H9 (cell line): ENCODE results near the gene SECTM1. TPM values are rescaled to one million over a fixed set of nuclear protein-coding genes. Genes with fewer than 3 reads are reported as not detected.

Experiments used
- DNase-seq: peaks from one replicate; pipeline ENCODE4 v3.0.0-alpha.2; 2017
- H2AFZ ChIP-seq: one replicate; pipeline ENCODE4 v1.6.1; 2013; ENCODE audit warnings: mild to moderate bottlenecking, low read length, control low read depth, moderate library complexity
- H2AK5ac ChIP-seq: 2 replicates; pipeline ENCODE4 v1.6.1; 2013; ENCODE audit warnings: low read length, control low read depth, mixed read lengths; ENCODE audit not compliant: insufficient read length
- H2BK120ac ChIP-seq: one replicate; pipeline ENCODE4 v1.6.1; 2013; ENCODE audit warnings: low read depth, mild to moderate bottlenecking, low read length, control low read depth, inconsistent platforms; ENCODE audit not compliant: poor library complexity, severe bottlenecking
- H2BK12ac ChIP-seq: 2 replicates; pipeline ENCODE4 v1.6.1; 2013; ENCODE audit warnings: low read length, control low read depth, mixed read lengths, low read depth; ENCODE audit not compliant: insufficient read length
- H2BK15ac ChIP-seq: 2 replicates; pipeline ENCODE4 v1.6.1; 2013; ENCODE audit warnings: low read depth, low read length, control low read depth
- H2BK20ac ChIP-seq: one replicate; pipeline ENCODE4 v1.6.1; 2013; ENCODE audit warnings: low read depth, mild to moderate bottlenecking, low read length, control low read depth, inconsistent platforms; ENCODE audit not compliant: poor library complexity, severe bottlenecking
- H2BK5ac ChIP-seq: 2 replicates; pipeline ENCODE4 v1.6.1; 2013; ENCODE audit warnings: low read length, control low read depth, mixed read lengths; ENCODE audit not compliant: insufficient read length
- H3K14ac ChIP-seq: 2 replicates; pipeline ENCODE4 v1.6.1; 2013; ENCODE audit warnings: low read length, control low read depth; ENCODE audit not compliant: insufficient read depth
- H3K18ac ChIP-seq: 2 replicates; pipeline ENCODE4 v1.6.1; 2013; ENCODE audit warnings: low read depth, mild to moderate bottlenecking, mixed read lengths, low read length, control low read depth; ENCODE audit not compliant: insufficient read length
- H3K23ac ChIP-seq: 2 replicates; pipeline ENCODE4 v1.6.1; 2013; ENCODE audit warnings: low read length, control low read depth, mixed read lengths, low read depth; ENCODE audit not compliant: insufficient read length
- H3K23me2 ChIP-seq: 2 replicates; pipeline ENCODE4 v1.6.1; 2013; ENCODE audit warnings: low read depth, mild to moderate bottlenecking, mixed read lengths, low read length, control low read depth; ENCODE audit not compliant: insufficient read length, poor library complexity, severe bottlenecking
- H3K27ac ChIP-seq: 2 replicates; pipeline ENCODE4 v1.5.1; 2013; ENCODE audit warnings: low read length, control low read depth, mixed read lengths, low read depth; ENCODE audit not compliant: insufficient read length
- H3K27me3 ChIP-seq: 2 replicates; pipeline ENCODE4 v1.6.1; 2013; ENCODE audit warnings: low read length, control low read depth, inconsistent platforms; ENCODE audit not compliant: insufficient read depth
- H3K4ac ChIP-seq: 2 replicates; pipeline ENCODE4 v1.6.1; 2013; ENCODE audit warnings: low read depth, mild to moderate bottlenecking, control low read depth, inconsistent platforms, low read length, moderate library complexity
- H3K4me1 ChIP-seq: 2 replicates; pipeline ENCODE4 v1.6.1; 2013; ENCODE audit warnings: low read length, control low read depth, inconsistent platforms; ENCODE audit not compliant: insufficient read depth
- H3K4me2 ChIP-seq: 2 replicates; pipeline ENCODE4 v1.6.1; 2013; ENCODE audit warnings: low read length, control low read depth, mixed read lengths; ENCODE audit not compliant: insufficient read length, insufficient read depth
- H3K56ac ChIP-seq: 2 replicates; pipeline ENCODE4 v1.6.1; 2013; ENCODE audit warnings: low read depth, mild to moderate bottlenecking, mixed read lengths, low read length, control low read depth; ENCODE audit not compliant: insufficient read length
- H3K79me1 ChIP-seq: 2 replicates; pipeline ENCODE4 v1.6.1; 2013; ENCODE audit warnings: low read depth, mild to moderate bottlenecking, moderate library complexity, low read length, control low read depth, inconsistent platforms; ENCODE audit not compliant: insufficient read depth, poor library complexity, severe bottlenecking
- H3K79me2 ChIP-seq: 2 replicates; pipeline ENCODE4 v1.6.1; 2013; ENCODE audit warnings: low read length, control low read depth, inconsistent platforms; ENCODE audit not compliant: insufficient read depth
- H3K9ac ChIP-seq: 2 replicates; pipeline ENCODE4 v1.6.1; 2013; ENCODE audit warnings: low read length, control low read depth, mixed read lengths; ENCODE audit not compliant: insufficient read length; ENCODE audit errors: extremely low read depth
- H3K9me3 ChIP-seq: one replicate; pipeline ENCODE4 v1.6.1; 2013; ENCODE audit warnings: low read depth, low read length, inconsistent platforms; ENCODE audit not compliant: control insufficient read depth
- H3T11ph ChIP-seq: one replicate; pipeline ENCODE4 v1.6.1; 2013; ENCODE audit warnings: mild to moderate bottlenecking, low read length, control low read depth, inconsistent platforms
- H4K20me1 ChIP-seq: one replicate; pipeline ENCODE4 v1.6.1; 2013; ENCODE audit not compliant: control insufficient read depth, insufficient read length, insufficient read depth
- H4K5ac ChIP-seq: 2 replicates; pipeline ENCODE4 v1.6.1; 2013; ENCODE audit warnings: low read depth, mild to moderate bottlenecking, mixed read lengths, low read length, control low read depth; ENCODE audit not compliant: insufficient read length
- H4K8ac ChIP-seq: replicated peaks from 2 replicates; pipeline ENCODE4 v1.6.1; 2013; ENCODE audit warnings: low read length, control low read depth, mixed read lengths, low read depth; ENCODE audit not compliant: insufficient read length
- H4K91ac ChIP-seq: 2 replicates; pipeline ENCODE4 v1.6.1; 2013; ENCODE audit warnings: low read depth, mild to moderate bottlenecking, moderate library complexity, mixed read lengths, low read length, control low read depth; ENCODE audit not compliant: insufficient read length
- H3K27ac Mint-ChIP-seq, 3 experiments: 2 replicates in 2 of 3; 3 replicates in 1 of 3; pipeline ENCODE4 v1.8.0; 2020 to 2021; ENCODE audit warnings: mixed read lengths in 3 of 3, mild to moderate bottlenecking in 1 of 3, moderate library complexity in 1 of 3
- H3K27me3 Mint-ChIP-seq: 2 replicates; pipeline ENCODE4 v1.8.0; 2021; ENCODE audit warnings: low read depth, mild to moderate bottlenecking, moderate library complexity, mixed read lengths
- H3K36me3 Mint-ChIP-seq, 3 experiments: 2 replicates in 2 of 3; 3 replicates in 1 of 3; pipeline ENCODE4 v1.8.0; 2020 to 2021; ENCODE audit warnings: low read depth in 3 of 3, mixed read lengths in 3 of 3; ENCODE audit not compliant: insufficient read depth in 1 of 3
- H3K4me1 Mint-ChIP-seq, 2 experiments: 2 replicates each; pipeline ENCODE4 v1.8.0; 2020; ENCODE audit warnings: mixed read lengths in 2 of 2
- H3K4me3 Mint-ChIP-seq, 2 experiments: 2 replicates in 1 of 2; 3 replicates in 1 of 2; pipeline ENCODE4 v1.8.0; 2020 to 2021; ENCODE audit warnings: mild to moderate bottlenecking in 2 of 2, mixed read lengths in 2 of 2, moderate library complexity in 1 of 2
- H3K9me3 Mint-ChIP-seq, 2 experiments: 2 replicates in 1 of 2; 3 replicates in 1 of 2; pipeline ENCODE4 v1.8.0; 2020; ENCODE audit warnings: mild to moderate bottlenecking in 2 of 2, mixed read lengths in 2 of 2, moderate library complexity in 1 of 2
- WGBS: extraction: QIAGEN DNeasy Blood & Tissue Kit; methylation state at CpG from one replicate; pipeline ENCODE4 v1.1.7; 2013; ENCODE audit warnings: missing lambda C conversion rate, low lambda C conversion rate, mixed read lengths; ENCODE audit not compliant: insufficient read length; ENCODE audit errors: extremely low coverage; 5-methylcytosine and 5-hydroxymethylcytosine counted together
- total RNA-seq: library from RNA; stranded (reverse); gene quantifications from 2 replicates; pipeline ENCODE4 v1.2.1, GENCODE V29; 2021
- TF ChIP-seq, protein P1 (sequence below): fragments of 200-600 bp; sonication (generic); conservative IDR thresholded peaks from 3 replicates; pipeline ENCODE4 v1.8.0; 2021; ENCODE audit warnings: antibody characterized with exemption, mild to moderate bottlenecking

SECTM1 gene
- total RNA-seq, 1 experiment from 2014 or later, result 0.28 TPM

DNA sequence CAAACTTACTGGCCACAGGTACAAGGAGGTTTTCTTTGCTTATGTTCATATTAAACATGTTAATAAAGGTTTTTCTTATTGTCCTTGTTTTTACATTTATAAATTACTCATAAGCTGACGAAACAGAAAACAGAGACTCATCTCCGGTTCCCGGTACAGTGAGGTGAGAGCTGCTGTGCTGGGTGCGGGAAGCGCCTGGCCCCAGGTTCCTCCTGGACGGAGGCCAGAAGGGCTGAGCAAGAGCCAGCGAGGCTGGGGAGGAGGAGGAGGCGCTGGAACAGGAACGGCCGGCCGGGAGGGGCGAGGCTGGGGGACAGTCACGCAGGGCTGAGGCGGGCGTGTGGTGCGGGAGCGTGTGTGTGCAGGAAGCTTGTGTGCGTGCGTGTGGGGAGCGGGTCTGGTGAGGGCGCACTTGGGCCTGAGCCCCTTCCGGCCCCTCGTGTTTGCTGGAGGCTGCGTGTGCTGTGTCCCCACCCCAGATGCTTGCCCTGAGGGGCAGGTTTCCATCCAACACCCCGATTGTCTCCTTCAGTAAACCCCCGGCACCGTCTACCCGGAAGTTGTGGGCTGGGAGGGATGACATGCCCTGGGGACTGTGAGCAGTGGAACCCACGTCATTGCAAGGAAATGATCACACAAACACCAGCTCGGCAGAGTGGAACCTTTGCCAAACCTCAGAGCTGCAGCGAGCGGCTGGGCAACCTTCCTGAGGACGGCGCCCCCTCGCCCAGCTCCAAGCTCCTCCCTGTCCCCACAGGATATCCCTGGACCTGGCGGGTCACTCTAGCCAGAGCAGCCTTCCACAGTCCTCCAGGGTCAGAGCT, 35.6 kb downstream of the SECTM1 start:
- Histone ChIP-seq H3K4me1 (no peaks in the 10 kb centered on the region; the same call in 1 of the 2 replicates), H4K20me1 (no peaks in the 10 kb centered on the region), H3K23ac (no peak overlapping the region), H3K27me3 (no peaks in the 10 kb centered on the region), H3T11ph (no peak overlapping the region), H3K4me2 (no peak overlapping the region), H2BK5ac (no peak overlapping the region), H2BK120ac (no peak overlapping the region), H3K79me1 (no peaks in the 10 kb centered on the region), H3K9me3 (no peaks in the 10 kb centered on the region), H3K14ac (no peak overlapping the region; the same call in 1 of the 2 replicates), H3K27ac (no peak overlapping the region), H2BK20ac (no peak overlapping the region), H4K5ac (no peak overlapping the region), H3K56ac (no peak overlapping the region), H4K8ac (no peak overlapping the region), H3K9ac (no peak overlapping the region), H2AFZ (no peak overlapping the region), H4K91ac (no peak overlapping the region), H3K4ac (no peak overlapping the region), H3K18ac (no peak overlapping the region), H2BK15ac (no peak overlapping the region), H2AK5ac (no peak overlapping the region), H3K79me2 (no peaks in the 10 kb centered on the region), H2BK12ac (no peak overlapping the region), H3K23me2 (peaks cover 7% of the 10 kb centered on the region)
- no peak overlapping the region for H3K27ac Mint-ChIP-seq
- TF ChIP-seq, protein P1, sequence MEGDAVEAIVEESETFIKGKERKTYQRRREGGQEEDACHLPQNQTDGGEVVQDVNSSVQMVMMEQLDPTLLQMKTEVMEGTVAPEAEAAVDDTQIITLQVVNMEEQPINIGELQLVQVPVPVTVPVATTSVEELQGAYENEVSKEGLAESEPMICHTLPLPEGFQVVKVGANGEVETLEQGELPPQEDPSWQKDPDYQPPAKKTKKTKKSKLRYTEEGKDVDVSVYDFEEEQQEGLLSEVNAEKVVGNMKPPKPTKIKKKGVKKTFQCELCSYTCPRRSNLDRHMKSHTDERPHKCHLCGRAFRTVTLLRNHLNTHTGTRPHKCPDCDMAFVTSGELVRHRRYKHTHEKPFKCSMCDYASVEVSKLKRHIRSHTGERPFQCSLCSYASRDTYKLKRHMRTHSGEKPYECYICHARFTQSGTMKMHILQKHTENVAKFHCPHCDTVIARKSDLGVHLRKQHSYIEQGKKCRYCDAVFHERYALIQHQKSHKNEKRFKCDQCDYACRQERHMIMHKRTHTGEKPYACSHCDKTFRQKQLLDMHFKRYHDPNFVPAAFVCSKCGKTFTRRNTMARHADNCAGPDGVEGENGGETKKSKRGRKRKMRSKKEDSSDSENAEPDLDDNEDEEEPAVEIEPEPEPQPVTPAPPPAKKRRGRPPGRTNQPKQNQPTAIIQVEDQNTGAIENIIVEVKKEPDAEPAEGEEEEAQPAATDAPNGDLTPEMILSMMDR, result no peak
- DNase-seq, result no peak
- H3K4me1 Mint-ChIP-seq, result peaks cover 12 to 35% of the 10 kb centered on the region in 2 experiments; a peak in 3 of 4 replicates
- no CpG with 5 or more reads among the region's 36 CpGs for WGBS
- no peak overlapping the region for H3K4me3 Mint-ChIP-seq
- H3K36me3 Mint-ChIP-seq, result no peaks in the 10 kb centered on the region
- peaks cover 45% of the 10 kb centered on the region for H3K27me3 Mint-ChIP-seq
- H3K9me3 Mint-ChIP-seq, result no peaks in the 10 kb centered on the region
